Activated CD8-positive, alpha-beta T cell treated with anti-CD3 and anti-CD28 coated beads for 36 hours (primary cell): Measurements from ENCODE around the gene NOTCH3. TPM values are rescaled to one million over a fixed set of nuclear protein-coding genes. Genes with fewer than 3 reads are reported as not detected.

Experiments used
- ATAC-seq: fragments of 200-7000 bp; cut with Tn5 transposase; one replicate; pipeline ENCODE4 v1.10.0; 2021; ENCODE audit warnings: mild to moderate bottlenecking, moderate library complexity
- CTCF ChIA-PET: fragments of 350-600 bp; sonication (Branson Sonifier 250); formaldehyde crosslinking; loops from one replicate; lab custom pipeline; 2021; ENCODE audit warnings: antibody characterized with exemption; lab: Charles Lee
- POLR2A ChIA-PET: fragments of 350-600 bp; sonication (Branson Sonifier 250); formaldehyde crosslinking; loops from one replicate; lab custom pipeline; 2021; ENCODE audit warnings: antibody characterized with exemption; lab: Charles Lee
- DNase-seq: peaks from one replicate; pipeline ENCODE4 v3.0.0-alpha.2; 2020
- H3K27ac Mint-ChIP-seq: one replicate; pipeline ENCODE4 v1.8.0; 2021; ENCODE audit warnings: mild to moderate bottlenecking, mixed read lengths
- H3K27me3 Mint-ChIP-seq: one replicate; pipeline ENCODE4 v1.8.0; 2021; ENCODE audit warnings: mixed read lengths
- H3K36me3 Mint-ChIP-seq: one replicate; pipeline ENCODE4 v1.8.0; 2021; ENCODE audit warnings: low read depth, mixed read lengths
- H3K4me1 Mint-ChIP-seq: one replicate; pipeline ENCODE4 v1.8.0; 2021; ENCODE audit warnings: low read depth, mixed read lengths
- H3K4me3 Mint-ChIP-seq: one replicate; pipeline ENCODE4 v1.8.0; 2021; ENCODE audit warnings: mild to moderate bottlenecking, moderate library complexity, mixed read lengths
- H3K9me3 Mint-ChIP-seq: one replicate; pipeline ENCODE4 v1.8.0; 2021; ENCODE audit warnings: mixed read lengths
- intact Hi-C: fragments of 100-400 bp; cut with micrococcal nuclease; formaldehyde crosslinking; loops from one replicate; pipeline ENCODE4 v1.10.0; 2022
- microRNA-seq: library from miRNA; unstranded; fragments of <30 nt; microRNA quantifications from one replicate; pipeline ENCODE4 v1.2.0, GENCODE V29; 2022; ENCODE audit warnings: borderline microRNAs expressed, borderline replicate concordance
- total RNA-seq, 2 experiments: library from RNA; stranded (reverse); gene quantifications; one replicate each; pipeline ENCODE4 v1.2.3, GENCODE V29; 2021
- TF ChIP-seq, protein P1 (sequence below): fragments of 200-600 bp; IDR thresholded peaks from one replicate; pipeline ENCODE4 v1.8.0; 2022; ENCODE audit warnings: antibody characterized with exemption, mild to moderate bottlenecking

The NOTCH3 gene
- total RNA-seq, 2 experiments from 2014 or later = 0.16 TPM; not detected in 1

DNA sequence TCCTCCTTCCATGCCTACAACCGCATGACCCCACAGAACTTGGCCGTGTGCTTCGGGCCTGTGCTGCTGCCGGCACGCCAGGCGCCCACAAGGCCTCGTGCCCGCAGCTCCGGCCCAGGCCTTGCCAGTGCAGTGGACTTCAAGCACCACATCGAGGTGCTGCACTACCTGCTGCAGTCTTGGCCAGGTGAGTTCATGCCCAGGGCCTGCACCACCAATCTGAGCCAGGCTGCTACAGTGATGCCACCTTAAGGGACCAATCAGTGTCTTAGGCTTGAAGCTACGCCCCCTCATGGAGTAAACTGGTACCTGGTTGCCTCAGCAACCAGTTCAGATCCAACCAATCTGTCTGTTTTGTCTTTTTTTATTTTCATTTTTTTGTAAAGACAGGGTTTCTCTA is 88.4 kb downstream of the NOTCH3 start:
- Mint-ChIP-seq H3K27me3 (peaks cover 2% of the 10 kb centered on the region), H3K4me3 (no peak overlapping the region), H3K4me1 (peaks cover 9% of the 10 kb centered on the region), H3K36me3 (peaks cover 11% of the 10 kb centered on the region), H3K9me3 (no peaks in the 10 kb centered on the region), H3K27ac (peak overlapping the region; percentile 55)
- DNase-seq = no peak
- ChIA-PET CTCF (interaction anchor here (0.7 to 2.8 kb wide), 5 partner anchors 11 to 42 kb away, joined by 3 to 9 read pairs (median 3); no protein-coding TSS in a partner anchor), POLR2A (interaction anchor here (0.7 to 6.8 kb wide), 2 partner anchors 12 to 267 kb away, joined by 3 to 48 read pairs; partner anchors contain the start of gene AKAP8)
- TF ChIP-seq, protein P1, sequence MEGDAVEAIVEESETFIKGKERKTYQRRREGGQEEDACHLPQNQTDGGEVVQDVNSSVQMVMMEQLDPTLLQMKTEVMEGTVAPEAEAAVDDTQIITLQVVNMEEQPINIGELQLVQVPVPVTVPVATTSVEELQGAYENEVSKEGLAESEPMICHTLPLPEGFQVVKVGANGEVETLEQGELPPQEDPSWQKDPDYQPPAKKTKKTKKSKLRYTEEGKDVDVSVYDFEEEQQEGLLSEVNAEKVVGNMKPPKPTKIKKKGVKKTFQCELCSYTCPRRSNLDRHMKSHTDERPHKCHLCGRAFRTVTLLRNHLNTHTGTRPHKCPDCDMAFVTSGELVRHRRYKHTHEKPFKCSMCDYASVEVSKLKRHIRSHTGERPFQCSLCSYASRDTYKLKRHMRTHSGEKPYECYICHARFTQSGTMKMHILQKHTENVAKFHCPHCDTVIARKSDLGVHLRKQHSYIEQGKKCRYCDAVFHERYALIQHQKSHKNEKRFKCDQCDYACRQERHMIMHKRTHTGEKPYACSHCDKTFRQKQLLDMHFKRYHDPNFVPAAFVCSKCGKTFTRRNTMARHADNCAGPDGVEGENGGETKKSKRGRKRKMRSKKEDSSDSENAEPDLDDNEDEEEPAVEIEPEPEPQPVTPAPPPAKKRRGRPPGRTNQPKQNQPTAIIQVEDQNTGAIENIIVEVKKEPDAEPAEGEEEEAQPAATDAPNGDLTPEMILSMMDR = no peak
- intact Hi-C loops = no loop called here
- ATAC-seq = no peak

DNA sequence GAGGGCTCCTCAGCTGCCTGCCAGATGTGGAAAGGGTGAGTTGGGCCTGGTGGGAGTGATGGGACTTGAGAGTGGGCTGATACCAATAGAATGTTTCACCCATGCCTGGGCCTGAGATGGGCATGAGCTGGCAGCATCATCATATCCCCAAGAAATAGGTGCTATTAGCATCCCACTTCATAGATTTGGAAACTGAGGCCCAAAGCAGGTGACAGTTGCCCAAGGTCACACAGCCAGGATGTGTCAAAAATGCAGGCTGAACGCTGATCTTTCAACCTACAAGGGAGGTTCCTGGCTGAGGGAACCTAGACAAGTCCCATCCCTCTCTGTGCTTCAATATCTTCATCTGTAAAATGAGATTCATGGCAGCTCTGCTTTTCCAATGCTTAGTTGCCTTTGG is 89.0 kb downstream of the NOTCH3 start:
- TF ChIP-seq, protein P1 = no peak
- Mint-ChIP-seq H3K4me1 (peaks cover 12% of the 10 kb centered on the region), H3K4me3 (no peak overlapping the region), H3K27me3 (peaks cover 2% of the 10 kb centered on the region), H3K27ac (peak overlapping the region; percentile 55), H3K9me3 (no peaks in the 10 kb centered on the region), H3K36me3 (peaks cover 11% of the 10 kb centered on the region)
- intact Hi-C loops = no loop called here
- CTCF ChIA-PET = interaction anchor here (1.2 to 2.8 kb wide), 3 partner anchors 9 to 12 kb away, joined by 3 to 9 read pairs (median 8); no protein-coding TSS in a partner anchor
- DNase-seq (no peak), ATAC-seq (no peak)
- POLR2A ChIA-PET = interaction anchor here (6.8 kb wide), 1 partner anchor 13 kb away, joined by 48 read pairs; a partner anchor contains a TSS

DNA sequence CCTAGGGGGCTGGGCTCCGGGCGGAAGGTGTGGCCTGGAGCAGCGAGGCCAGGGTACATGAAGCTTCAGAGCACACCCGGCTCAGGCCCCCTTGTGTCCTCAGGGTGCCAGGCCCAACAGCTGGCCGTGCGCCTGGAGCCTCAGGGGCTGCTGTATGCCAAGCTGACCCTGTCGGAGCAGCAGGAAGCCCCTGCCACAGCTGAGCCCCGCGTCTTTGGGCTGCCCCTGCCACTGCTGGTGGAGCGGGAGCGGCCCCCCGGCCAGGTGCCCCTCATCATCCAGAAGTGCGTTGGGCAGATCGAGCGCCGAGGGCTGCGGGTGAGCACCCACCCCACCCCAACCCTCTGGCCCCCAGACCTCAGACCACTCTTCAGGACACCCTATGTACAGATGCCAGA is 90.4 kb downstream of the NOTCH3 start:
- intact Hi-C loops = no loop called here
- TF ChIP-seq, protein P1 = no peak
- ChIA-PET CTCF (interaction anchor here (0.8 to 2.5 kb wide), 4 partner anchors 9 to 11 kb away, joined by 3 to 8 read pairs (median 5); no protein-coding TSS in a partner anchor), POLR2A (interaction anchor here (6.8 kb wide), 1 partner anchor 14 kb away, joined by 48 read pairs; a partner anchor contains a TSS)
- peaks cover 11% of the 10 kb centered on the region for H3K36me3 Mint-ChIP-seq
- H3K4me3 Mint-ChIP-seq = no peak overlapping the region
- H3K27ac Mint-ChIP-seq = no peak overlapping the region
- ATAC-seq (no peak), DNase-seq (no peak)
- peaks cover 8% of the 10 kb centered on the region for H3K27me3 Mint-ChIP-seq
- H3K4me1 Mint-ChIP-seq = peaks cover 13% of the 10 kb centered on the region
- no peaks in the 10 kb centered on the region for H3K9me3 Mint-ChIP-seq

DNA sequence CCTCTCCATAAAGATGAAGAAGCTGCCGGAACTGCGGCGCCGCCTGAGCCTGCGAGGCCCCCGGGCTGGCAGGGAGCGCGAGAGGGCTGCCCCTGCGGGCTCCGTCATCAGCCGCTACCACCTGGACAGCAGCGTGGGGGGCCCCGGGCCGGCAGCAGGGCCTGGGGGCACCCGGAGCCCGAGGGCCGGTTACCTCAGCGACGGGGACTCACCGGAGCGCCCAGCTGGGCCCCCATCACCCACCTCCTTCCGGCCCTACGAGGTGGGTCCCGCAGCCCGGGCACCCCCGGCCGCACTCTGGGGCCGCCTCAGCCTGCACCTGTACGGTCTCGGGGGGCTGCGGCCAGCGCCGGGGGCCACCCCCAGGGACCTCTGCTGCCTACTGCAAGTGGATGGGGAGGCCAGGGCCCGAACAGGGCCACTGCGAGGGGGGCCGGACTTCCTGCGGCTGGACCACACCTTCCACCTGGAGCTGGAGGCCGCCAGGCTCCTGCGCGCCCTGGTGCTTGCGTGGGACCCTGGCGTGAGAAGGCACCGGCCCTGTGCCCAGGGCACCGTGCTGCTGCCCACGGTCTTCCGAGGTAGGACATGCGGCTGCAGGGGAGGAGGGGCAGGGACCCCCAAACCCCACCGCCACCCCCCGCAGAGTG is 90.9 kb downstream of the NOTCH3 start:
- TF ChIP-seq, protein P1 = no peak
- Mint-ChIP-seq H3K9me3 (peaks cover 4% of the 10 kb centered on the region), H3K36me3 (peaks cover 8% of the 10 kb centered on the region), H3K4me3 (no peak overlapping the region), H3K4me1 (peaks cover 13% of the 10 kb centered on the region), H3K27me3 (peaks cover 8% of the 10 kb centered on the region), H3K27ac (no peak overlapping the region)
- no peak for ATAC-seq
- ChIA-PET POLR2A (interaction anchor here (0.8 to 1.8 kb wide), 2 partner anchors 9 to 14 kb away, joined by 3 to 6 read pairs; no protein-coding TSS in a partner anchor), CTCF (interaction anchor here (0.8 to 2.5 kb wide), 4 partner anchors 8 to 17 kb away, joined by 4 to 11 read pairs (median 7); no protein-coding TSS in a partner anchor)
- DNase-seq = no peak
- intact Hi-C loops = no loop called here

Small RNA genes within 50 kb of the gene (microRNA-seq; reads per million reads assigned to microRNA genes)
- not detected for gene MIR6795

Other genes starting within 250 kb of the NOTCH3 start
- not detected for gene SLC1A6, start 221.1 kb downstream of the NOTCH3 start, total RNA-seq
- gene CASP14, start 151.5 kb downstream of the NOTCH3 start, total RNA-seq = not detected
- gene OR1I1, start 118.8 kb downstream of the NOTCH3 start, total RNA-seq = not detected
- 1 to 10 TPM; 1.1 to 1.8 TPM for gene SYDE1, start 93.6 kb downstream of the NOTCH3 start, total RNA-seq
- not detected for gene EPHX3, start 31.5 kb upstream of the NOTCH3 start, total RNA-seq
- gene BRD4, start 131.5 kb upstream of the NOTCH3 start, total RNA-seq = 10 to 100 TPM; 94.3 to 99.6 TPM
- gene AKAP8, start 178.8 kb upstream of the NOTCH3 start, total RNA-seq = 10 to 100 TPM; 47.6 to 48.2 TPM
- 10 to 100 TPM; 83.1 to 88.8 TPM for gene AKAP8L, start 218.0 kb upstream of the NOTCH3 start, total RNA-seq
- 10 to 100 TPM; 19.3 to 21.0 TPM for gene WIZ, start 249.0 kb upstream of the NOTCH3 start, total RNA-seq